ENCODE data around the gene HDAC4.

DNA sequence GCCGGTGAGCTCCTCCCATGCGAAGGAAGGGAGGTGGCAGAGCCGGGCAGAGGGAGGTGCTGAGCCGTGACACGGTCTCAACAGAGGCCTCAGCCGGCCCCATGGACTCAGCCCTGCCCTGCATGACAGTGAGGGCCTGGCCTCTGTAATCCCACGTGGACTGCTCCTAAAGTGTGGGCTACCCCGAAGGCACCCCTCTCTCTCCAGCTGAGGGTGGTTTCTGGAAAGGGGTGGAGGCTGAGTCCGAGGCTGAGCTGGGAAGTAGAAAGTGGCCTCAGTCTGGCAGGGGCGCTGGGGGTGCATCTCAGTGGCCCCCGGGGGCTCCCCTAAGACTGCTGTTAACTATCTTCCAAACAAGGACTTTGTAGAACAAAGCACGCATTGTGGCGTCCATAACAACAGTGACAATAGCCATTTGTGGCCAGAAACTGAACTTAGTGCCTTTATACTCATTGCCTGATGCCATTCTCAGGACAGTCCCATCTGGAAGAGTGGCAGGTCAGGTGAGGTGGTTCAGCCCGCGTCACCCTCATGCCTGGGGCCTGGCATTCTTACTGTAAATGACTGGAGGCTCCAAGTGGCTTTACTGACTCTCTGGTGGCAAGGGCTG is 360.6 kb downstream of the HDAC4 start:
- TF ChIP-seq GLI2 (tag by site-specific recombination; IDR thresholded peaks at IDR 0.05; ENCODE audit: borderline replicate concordance, low read depth) (no peak), ZNF830 (tag by site-specific recombination; IDR thresholded peaks at IDR 0.05; ENCODE audit: low read depth) (no peak), ZNF223 (tag by site-specific recombination; IDR thresholded peaks at IDR 0.05) (no peak), ZNF654 (tag by site-specific recombination; IDR thresholded peaks at IDR 0.05; ENCODE audit: low read depth) (no peak), ZBTB20 (tag by site-specific recombination; IDR thresholded peaks at IDR 0.05) (no peak), HOXD13 (CRISPR knock-in tag; IDR thresholded peaks at IDR 0.05; ENCODE audit: borderline replicate concordance) (no peak), ZNF707 (tag by site-specific recombination; IDR thresholded peaks at IDR 0.05) (no peak)
- TF ChIP-seq, protein P1, sequence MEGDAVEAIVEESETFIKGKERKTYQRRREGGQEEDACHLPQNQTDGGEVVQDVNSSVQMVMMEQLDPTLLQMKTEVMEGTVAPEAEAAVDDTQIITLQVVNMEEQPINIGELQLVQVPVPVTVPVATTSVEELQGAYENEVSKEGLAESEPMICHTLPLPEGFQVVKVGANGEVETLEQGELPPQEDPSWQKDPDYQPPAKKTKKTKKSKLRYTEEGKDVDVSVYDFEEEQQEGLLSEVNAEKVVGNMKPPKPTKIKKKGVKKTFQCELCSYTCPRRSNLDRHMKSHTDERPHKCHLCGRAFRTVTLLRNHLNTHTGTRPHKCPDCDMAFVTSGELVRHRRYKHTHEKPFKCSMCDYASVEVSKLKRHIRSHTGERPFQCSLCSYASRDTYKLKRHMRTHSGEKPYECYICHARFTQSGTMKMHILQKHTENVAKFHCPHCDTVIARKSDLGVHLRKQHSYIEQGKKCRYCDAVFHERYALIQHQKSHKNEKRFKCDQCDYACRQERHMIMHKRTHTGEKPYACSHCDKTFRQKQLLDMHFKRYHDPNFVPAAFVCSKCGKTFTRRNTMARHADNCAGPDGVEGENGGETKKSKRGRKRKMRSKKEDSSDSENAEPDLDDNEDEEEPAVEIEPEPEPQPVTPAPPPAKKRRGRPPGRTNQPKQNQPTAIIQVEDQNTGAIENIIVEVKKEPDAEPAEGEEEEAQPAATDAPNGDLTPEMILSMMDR (tag by site-specific recombination; IDR thresholded peaks at IDR 0.05) = no peak
- TF ChIP-seq, protein P2, sequence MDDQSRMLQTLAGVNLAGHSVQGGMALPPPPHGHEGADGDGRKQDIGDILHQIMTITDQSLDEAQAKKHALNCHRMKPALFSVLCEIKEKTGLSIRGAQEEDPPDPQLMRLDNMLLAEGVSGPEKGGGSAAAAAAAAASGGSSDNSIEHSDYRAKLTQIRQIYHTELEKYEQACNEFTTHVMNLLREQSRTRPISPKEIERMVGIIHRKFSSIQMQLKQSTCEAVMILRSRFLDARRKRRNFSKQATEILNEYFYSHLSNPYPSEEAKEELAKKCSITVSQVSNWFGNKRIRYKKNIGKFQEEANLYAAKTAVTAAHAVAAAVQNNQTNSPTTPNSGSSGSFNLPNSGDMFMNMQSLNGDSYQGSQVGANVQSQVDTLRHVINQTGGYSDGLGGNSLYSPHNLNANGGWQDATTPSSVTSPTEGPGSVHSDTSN (CRISPR knock-in tag; IDR thresholded peaks at IDR 0.05) = no peak
